DMS114 treated with DMSO at 0.1 percent for 48 hours (cell line): ENCODE data around the gene CRELD2.

Experiments used
- DNase-seq: peaks from one replicate; lab custom pipeline; 2025; ENCODE audit not compliant: unreplicated experiment; lab: John Stamatoyannopoulos, UW

The CRELD2 gene

DNA sequence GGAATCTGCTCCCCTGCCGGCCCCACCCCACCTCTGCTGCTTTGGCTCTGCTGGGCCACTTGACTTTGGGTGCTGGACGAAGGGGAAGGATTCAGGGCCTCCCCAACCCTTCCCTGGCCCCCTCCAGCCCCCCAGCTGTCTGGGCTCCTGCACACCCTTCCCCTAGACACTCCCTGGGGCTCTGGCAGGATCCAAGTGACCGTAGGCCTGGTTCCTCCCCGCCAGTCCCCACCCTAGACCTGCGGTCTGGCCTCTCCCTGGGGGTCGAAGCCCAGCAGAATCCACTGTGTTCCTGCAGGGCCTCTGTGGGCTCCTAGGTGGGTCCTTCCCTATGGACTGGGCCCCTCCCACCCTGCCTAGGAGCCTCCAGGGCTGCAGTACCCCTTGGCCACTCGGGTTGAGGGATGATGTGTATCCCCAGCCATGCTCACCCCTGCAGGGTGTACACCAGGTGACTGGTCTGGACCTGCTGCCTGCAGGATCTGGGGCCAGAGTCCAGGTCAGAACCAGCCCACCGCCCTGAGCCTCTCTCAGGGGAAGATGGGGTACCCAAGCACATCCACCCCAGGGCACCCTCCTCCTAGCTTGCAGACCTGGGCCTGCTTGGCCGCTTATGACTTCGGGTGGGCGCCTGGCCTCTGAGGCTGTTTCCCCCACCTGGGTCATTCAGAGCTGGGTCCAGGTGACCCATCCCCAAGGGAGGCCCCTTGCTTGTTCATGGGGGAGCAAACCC lies 47.8 kb downstream of the CRELD2 start:
- DNase-seq, result no peak

DNA sequence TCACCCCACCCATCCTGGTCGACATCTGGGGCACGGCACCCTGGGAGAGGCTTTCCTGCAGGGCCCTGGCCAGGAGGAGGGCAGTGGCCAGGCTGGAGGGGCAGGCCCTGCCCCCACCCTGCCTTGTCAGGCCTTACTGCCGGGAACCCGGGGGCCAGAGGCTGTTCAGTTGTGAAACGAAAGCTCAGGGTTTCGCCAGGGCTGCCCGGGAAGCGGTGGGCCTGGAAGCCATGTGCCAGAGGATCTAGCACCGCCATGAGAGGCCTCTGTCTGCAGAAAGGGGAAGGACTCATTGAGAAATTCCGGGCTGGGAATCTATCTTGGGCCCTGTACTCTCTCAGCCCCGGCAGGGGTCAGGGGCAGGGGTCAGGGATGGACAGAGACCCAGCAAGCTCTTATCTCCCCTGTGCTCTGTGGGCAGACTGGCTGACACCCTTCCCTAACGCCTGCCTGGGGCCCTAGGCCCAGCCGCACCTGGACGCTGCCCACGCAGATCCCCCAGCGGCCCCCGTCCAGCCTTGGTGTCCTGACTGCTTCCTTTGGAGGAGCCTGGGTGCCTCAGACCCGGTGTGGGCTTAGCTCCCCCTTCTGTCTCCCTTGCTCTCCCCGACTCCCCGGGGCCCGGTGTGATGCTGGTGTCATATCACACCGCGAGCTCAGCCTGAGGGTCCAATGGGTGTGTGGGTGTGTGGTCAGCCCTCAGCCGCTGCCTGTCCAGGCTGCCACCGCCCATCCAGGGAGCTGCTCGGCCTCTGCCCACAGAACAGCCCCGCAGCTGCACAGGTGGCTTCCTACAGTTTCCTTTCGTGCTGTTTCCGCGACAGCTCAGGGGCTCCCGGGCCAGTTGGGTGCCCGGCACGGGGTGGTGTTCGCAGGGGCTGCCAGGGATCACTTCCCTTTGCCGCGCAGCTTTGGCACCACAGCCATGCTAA lies 48.6 kb downstream of the CRELD2 start:
- DNase-seq, result no peak

DNA sequence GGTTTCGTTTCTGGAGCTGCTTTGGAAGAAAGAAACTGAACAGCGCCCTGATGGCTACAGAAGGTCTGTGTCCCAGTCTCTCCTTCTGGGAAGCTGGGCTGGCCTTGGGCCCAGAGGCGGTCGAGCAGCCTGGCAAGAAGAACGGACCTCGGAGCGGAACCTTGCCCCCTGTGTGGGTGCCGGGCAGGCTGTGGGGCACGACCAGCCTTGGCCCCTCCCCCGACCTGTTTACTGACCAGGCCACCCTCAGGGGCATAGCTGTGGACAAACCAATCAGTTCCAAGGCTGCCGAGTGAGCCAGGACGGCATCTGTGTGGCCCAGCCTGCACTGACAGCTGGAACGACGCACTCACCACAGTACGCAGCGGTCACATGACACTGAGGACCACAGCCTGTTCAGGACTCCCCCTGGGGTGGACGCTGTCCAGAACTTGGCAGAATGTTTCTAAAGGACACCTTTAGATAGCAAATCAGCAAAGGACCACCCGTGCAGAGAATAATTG lies 49.3 kb downstream of the CRELD2 start:
- DNase-seq, result no peak

DNA sequence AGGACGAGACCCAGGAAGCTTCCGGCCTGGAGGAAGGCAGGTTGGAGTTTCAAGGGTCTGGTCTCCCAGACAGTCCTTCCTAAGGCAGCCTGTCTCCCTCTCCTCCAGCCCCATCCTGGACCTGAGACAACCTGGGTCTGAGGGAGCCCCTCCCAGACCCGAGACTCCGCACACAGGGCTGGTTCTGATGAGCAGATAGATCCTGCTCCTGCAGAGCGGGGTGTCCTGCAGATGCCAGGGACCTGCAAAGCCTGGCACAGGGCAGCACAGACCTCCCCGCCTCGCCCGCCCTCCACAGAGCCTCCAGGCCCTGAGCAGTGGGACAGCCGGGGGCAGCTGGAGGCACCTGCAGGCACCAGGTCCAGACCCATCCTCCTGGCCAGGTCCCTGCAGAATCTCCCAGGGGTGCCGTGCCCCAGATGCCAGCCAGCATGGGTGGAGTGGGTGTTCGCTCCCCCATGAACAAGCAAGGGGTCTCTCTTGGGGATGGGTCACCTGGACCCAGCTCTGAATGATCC lies 49.9 kb downstream of the CRELD2 start:
- DNase-seq, result no peak

DNA sequence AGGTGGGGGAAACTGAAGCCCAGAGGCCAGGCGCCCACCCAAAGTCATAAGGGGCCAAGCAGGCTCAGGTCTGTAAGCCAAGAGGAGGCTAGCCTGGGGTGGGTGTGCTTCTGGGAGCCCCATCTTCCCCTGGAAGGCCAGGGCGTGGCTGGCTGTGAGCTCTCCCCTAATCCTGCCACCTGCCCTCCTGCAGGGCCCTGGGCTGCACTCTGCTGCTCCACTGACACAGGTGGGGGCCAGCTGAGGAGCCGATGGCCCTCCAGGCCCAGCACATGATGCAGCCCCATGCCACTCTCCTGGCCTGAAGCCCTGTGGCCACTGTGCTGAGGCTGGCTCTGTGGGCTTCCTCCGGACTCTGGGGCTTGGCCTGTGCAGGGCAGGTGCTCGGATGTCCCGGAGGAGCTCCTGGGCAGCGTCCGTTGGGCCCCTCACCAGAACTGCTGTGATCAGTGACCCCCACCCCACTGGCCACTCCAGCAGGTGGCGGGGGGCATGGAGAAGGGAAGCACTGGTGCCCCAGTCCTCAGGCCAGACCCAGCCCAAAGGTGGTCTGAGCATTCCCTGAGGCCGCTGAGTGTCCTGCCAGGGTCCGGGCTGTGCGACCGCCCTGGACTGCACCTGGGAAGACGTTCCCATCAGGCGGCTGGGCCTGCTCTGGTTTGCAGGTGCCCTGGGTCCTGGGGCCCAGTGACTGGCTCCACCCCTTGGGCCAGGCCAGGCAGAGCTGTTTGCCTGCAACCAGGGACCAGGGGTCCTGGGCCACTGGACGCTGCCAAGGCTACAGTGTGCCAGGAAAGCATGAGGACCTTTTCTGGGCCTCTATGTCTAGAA lies 50.6 kb downstream of the CRELD2 start:
- no peak for DNase-seq

DNA sequence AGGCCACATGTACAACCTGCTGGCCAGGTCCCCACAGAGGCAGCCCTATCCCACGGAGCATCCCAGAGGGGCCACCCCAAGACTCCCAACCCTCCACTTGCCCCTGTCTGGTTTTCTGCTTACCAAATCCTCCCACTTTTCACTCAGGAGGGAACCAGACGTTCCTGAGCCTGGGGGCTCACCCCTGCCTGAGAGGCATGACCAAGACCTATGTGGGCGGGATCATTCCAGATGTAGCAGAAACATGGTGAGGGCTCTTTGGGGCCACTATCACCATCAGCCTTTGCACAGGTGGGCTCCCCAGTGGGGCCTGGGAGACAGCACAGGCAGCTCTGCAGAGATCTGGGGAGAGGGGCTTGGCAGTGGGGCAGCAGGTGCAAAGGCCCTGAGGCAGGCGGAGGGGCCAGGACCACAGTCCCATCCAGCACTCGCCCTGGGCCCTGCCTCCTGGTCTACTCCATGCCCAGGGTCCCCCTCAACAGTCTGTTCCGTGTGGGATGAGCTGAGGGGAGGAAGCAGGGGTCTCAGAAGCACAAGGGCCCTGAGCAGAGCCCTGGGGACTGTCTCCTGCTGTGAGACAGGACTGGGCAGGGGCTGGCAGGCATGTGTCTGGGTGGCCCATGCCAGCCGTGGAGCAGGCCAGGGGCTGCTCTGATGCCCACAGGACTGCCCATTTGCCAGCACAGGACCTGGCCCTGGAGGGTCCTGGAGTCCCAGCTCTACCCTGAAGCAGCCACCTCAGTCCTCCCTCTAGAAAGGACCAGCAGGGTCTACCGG lies 51.5 kb downstream of the CRELD2 start:
- no peak for DNase-seq

DNA sequence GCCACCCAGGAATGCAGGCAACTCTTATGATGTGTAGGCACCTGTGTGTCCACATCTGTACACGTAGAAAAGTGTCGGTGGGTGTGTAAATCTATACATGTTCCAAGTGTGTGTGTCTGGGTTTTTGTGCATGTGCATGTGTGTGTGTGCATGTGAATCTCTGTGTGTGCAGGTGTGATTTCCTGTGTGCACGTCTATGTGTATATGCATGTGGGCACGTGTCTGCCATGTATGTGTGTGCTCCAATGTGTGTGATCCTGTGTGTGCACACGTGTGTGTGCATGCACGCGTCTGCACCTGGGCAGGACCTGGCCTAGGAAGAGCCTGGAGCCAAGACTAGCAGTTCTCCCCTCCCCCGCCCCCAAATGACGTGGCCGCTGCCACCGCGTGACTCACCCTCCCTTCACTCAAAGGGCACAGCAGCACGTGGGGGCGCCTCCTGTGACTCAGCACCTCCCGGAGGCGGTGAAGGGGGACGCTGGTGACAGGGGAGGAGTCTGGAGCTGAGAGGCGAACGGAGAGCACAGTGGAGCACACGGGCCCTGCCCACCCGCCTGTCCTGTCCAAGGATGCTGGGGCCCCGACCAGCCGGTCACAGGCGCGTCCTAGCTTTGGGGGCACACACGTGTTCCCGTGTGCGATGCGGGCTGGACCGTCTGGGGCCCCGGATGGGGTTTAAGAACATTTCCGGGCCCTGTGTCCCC lies 52.2 kb downstream of the CRELD2 start:
- DNase-seq, result no peak

DNA sequence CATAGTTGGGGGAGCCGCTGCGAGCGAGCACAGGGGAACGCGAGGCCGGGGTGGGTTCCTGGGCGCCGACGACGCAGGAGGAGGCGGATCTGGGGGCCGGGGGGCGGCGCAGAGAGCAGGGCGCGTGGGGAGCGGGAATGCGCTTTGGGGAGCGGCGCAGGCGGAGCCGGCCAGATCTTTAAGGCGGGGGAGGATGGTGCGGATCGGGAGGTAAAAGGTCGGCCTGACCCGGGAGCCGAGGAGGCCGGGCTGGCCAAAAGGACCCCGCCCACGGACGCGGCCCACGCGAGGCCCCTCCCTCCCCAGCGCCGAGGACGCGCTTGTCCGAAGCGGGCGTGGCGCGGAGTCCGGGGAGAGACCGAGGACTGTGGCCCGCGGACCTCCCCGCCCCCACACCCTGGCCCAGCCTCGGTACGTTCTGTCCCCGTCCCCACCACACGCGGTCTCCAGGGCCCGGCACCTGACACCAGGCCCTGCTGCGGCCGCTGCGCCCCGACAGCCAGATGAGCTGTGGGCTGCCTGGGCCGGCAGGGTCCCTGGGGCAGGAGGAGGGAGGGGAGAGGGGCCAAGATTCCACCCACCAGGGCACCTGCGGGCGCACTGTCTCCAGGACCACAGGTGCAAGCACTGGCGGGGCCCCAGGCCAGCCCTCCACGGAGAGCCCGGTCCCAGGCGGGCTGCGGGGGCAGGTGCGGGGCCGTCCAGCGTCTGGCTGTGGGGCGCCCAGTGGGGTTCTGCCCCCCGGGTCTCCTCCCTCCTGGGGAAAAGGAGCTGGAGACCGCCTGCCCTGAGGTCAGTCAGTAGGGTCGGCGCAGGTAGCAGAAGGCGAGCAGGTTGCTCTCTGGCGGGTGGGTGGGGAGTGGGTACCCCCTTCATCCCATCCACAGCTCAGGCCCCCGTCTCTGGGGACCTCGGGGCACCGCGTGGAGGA lies 53.1 kb downstream of the CRELD2 start:
- DNase-seq, result no peak

DNA sequence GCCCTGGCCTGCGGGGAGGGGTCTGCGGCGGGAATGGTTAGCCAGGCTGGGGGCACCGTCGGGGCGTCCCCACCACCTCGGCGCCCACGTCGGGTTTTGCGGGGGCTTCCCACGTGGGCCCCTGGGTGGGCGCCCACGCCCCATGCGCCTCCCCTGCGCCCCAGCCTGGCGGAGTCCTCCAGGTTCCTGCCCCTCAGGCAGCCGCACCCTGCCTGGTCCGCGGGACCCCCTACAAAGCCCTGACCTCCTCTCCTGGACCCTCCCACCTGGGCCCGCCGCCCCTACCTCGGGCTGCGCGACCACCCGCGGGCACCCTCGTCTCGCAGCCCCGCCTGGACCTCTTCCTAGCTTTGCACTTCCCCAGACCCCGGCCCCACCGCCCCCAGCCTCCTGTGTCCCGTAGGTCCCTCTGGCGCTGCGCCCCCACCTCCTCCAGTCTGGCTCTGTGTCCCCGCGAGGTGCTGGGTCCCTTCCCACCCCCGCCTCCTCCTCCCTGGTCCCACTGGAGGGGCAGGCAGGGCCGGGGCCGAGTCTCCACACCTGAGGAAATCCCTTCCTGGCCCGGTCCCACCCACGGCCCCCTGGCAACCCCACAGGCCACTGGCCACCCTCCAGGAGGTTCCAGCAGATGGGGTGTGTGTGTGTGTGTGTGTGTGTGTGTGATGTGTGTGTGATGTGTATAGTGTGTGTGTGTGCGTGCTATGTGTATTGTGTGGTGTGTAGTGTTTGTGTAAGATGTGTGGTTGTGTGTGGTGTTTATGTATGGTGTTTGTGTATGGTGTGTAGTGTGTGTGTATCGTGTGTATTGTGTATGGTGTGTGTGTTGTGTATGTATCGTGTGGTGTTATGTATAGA lies 54.0 kb downstream of the CRELD2 start:
- DNase-seq, result no peak

DNA sequence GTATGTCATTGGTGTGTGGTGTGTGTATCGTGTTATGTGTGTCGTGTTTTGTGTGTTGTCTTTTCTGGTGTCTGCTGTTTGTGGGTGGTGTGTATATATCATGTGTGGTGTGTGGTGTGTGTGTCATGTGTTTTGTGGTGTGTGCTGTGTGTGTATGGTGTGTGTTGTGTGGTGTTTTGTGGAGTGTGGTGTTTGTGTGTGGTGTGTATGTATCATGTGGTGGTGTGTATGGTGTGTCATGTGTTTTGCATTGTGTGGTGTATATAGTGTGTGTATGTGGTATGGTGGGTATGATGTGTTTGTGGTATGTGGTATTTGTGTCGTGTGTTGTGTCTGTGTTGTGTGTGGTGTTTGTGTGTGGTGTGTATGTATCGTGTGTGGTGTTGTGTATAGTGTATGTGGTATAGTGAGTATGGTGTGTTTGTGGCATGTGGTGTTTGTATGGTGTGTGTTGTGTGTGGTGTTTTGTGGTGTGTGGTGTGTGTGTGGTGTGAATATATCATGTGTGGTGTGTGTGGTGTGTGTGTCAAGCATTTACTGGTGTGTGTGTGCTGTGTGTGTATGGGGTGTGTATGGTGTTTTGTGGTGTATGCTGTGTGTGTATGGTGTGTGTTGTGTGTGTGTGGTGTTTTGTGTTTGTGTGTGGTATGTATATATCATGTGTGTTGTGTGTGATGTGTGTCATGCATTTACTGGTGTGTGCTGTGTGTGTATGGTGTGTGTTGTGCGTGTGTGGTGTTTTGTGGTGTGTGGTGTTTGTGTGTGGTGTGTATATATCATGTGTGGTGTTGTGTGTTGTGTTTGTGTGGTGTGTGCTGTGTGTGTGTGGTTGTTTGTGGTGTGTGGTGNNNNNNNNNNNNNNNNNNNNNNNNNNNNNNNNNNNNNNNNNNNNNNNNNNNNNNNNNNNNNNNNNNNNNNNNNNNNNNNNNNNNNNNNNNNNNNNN lies 54.9 kb downstream of the CRELD2 start:
- no peak for DNase-seq

DNA sequence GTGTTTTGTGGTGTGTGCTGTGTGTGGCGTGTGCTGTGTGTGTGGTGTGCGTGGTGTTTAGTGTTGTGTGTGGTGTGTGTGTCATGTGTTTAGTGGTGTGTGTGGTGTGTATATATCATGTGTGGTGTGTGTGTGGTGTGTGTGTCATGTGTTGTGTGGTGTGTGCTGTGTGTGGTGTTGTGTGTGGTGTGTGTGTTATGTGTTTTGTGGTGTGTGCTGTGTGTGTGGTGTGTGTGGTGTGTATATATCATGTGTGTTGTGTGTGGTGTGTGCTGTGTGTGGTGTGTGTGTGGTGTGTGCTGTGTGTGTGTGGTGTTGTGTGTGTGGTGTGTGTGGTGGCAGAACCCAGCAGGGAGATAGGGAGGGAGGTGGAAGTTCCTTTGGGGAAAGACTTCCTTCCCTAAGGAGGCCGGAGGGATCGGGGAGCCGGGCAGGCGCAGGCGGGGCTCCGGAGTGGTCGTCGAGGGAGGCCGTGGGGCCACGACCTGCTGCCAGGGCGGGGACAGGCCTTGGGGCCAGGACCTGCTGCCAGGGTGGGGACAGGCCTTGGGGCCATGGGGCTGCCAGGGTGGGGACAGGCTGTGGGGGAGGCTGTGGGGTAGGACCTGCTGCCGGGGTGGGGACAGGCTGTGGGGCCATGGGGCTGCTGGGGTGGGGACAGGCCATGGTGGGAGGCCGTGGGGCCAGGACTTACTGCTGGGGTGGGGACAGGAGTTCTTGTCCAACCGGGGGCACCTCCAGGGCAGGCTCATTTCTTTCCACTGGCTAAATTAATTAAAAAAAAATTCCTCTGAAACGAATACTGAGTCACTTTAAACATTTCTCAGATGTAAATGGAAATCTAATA lies 57.3 kb downstream of the CRELD2 start:
- no peak for DNase-seq

DNA sequence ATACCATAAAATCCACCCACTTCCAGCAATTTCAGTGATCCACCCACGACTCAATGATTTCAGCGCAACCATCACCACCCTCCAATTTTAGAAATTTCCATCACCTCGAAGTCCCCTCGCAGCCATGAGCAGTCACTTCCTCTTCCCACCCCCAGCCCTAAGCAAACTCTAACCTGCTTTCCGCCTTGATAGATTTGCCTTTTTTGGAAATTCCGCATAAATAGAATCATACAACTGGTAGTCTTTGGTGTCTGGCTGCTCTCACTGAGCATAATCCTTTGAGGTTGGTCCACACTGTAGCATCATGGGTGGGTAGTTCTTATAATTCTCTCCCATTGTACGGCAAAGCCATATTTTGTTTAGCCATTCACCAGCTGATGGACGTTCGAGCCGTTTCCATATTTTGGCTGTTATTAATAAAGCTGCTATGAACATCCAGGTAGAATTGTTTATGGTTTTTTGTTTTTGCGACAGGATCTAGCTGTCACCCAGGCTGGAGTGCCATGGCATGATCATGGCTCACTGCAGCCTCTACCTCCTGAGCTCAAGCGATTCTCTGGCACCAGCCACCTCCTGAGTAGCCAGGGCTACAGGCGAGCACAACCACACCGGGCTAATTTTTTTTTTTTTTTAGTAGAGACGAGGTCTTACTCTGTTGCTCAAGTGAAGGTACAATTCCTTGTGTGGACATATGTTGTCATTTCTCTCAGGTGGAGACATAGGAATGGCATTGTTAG lies 58.2 kb downstream of the CRELD2 start:
- no peak for DNase-seq
